ENCODE data around the gene DCTN4.

DNA sequence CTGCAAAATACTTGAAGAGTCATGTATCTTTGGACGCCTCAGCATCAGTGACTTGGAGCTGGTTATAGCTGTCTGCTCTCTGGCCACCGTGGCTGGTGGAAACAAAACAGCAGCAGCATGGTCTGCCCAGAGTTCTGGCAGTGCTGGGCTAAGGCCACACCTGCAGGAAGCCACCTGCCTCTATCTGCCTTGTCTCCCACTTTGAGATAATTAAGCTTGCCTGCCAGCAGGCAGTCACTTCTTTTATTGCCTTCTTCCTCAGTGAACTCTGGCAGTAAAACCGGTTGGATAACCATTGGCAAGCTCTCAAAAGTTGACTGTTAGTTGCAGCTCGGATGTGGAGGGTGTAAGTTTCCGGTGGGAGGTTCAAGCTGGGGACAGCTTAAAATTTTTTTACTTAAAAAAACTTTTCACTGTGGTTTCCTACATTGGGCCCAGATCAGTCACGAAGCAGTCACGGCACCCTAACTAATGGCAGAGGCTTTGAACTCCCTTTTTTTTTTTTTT, 24.7 kb upstream of the DCTN4 start:
- TF ChIP-seq POLR2AphosphoS5 (IDR thresholded peaks at IDR 0.05; ENCODE audit: borderline replicate concordance, low read depth, low read length) = no peak
- TF ChIP-seq EZH2 (IDR thresholded peaks at IDR 0.05) = no peak

Data from SK-N-MC (cell line).